ENCODE results near the gene PPP6R2.

- TF ChIP-seq ESRRA (IDR thresholded peaks at IDR 0.05; ENCODE audit: borderline replicate concordance, low read depth) (no peak), PHF21A (IDR thresholded peaks at IDR 0.05; ENCODE audit: borderline replicate concordance, low read depth) (no peak), ZNF830 (CRISPR knock-in tag; IDR thresholded peaks at IDR 0.05) (no peak)
These were observed 23.0 kb upstream of the PPP6R2 start for GRCh38 chr22:50320116-50320515.
